Body of pancreas (tissue), 4 donors: ENCODE data around the gene GDF7. TPM values are rescaled to one million over a fixed set of nuclear protein-coding genes. Genes with fewer than 3 reads are reported as not detected.

Experiments used
- ATAC-seq: fragments of 150-250 bp; one replicate; pipeline ENCODE4 v1.9.1; 2016
- DNase-seq, 4 donors: peaks; one replicate each; pipeline ENCODE4 v3.0.0-alpha.2; 2019
- H3K27ac ChIP-seq, 4 donors: fragments of 200-600 bp; sonication (generic); 1 replicate in 3 of 4; 2 replicates in 1 of 4; pipeline versions ENCODE4 v1.5.1 to v1.6.1; 2016 to 2019; ENCODE audit warnings: mild to moderate bottlenecking in 1 of 4, mixed read lengths in 1 of 4, moderate library complexity in 1 of 4
- H3K27me3 ChIP-seq, 2 donors: fragments of 200-600 bp; sonication (generic); one replicate each; pipeline ENCODE4 v1.6.0; 2016; ENCODE audit warnings: mild to moderate bottlenecking in 1 of 2
- H3K36me3 ChIP-seq, 2 donors: fragments of 200-600 bp; sonication (generic); replicated peaks in 1 of 2; 2 replicates each; pipeline ENCODE4 v1.5.1; 2016; ENCODE audit warnings: low read depth in 2 of 2; ENCODE audit not compliant: insufficient read depth in 1 of 2
- H3K4me1 ChIP-seq: fragments of 200-600 bp; sonication (generic); one replicate; pipeline ENCODE4 v1.6.0; 2016
- H3K4me3 ChIP-seq, 2 donors: fragments of 200-600 bp; sonication (generic); 1 replicate in 1 of 2; 2 replicates in 1 of 2; pipeline ENCODE4 v1.5.1; 2016 to 2019
- H3K9me3 ChIP-seq, 3 donors: fragments of 200-600 bp; sonication (generic); 1 replicate in 2 of 3; 2 replicates in 1 of 3; pipeline ENCODE4 v1.5.1; 2016
- CTCF ChIP-seq, 7 experiments: fragments of 450-650 bp in 4 of 7; fragments of 200-600 bp in 3 of 7; sonication (generic) in 3 of 7; IDR thresholded peaks; one replicate each; pipeline ENCODE4 v1.5.1; 2016 to 2019; ENCODE audit warnings: antibody characterized with exemption in 7 of 7
- POLR2A ChIP-seq, 3 donors: fragments of 450-650 bp; IDR thresholded peaks; one replicate each; pipeline ENCODE4 v1.6.1; 2016; ENCODE audit warnings: antibody characterized with exemption in 3 of 3, mild to moderate bottlenecking in 2 of 3
- WGBS, 2 donors: methylation state at CpG; one replicate each; pipeline ENCODE4 v1.1.5; 2017; 5-methylcytosine and 5-hydroxymethylcytosine counted together
- intact Hi-C: fragments of 100-400 bp; cut with DNase I; formaldehyde crosslinking; loops from one replicate; pipeline ENCODE4 v1.15.1; 2023
- total RNA-seq, 2 donors: library from RNA; depleted of rRNA; stranded (reverse); fragments of >200 nt; gene quantifications; one replicate each; pipeline ENCODE4 v1.1.0, GENCODE V29; 2016

Gene GDF7
- total RNA-seq, 2 donors from 2014 or later = 2.0 to 7.3 TPM

DNA sequence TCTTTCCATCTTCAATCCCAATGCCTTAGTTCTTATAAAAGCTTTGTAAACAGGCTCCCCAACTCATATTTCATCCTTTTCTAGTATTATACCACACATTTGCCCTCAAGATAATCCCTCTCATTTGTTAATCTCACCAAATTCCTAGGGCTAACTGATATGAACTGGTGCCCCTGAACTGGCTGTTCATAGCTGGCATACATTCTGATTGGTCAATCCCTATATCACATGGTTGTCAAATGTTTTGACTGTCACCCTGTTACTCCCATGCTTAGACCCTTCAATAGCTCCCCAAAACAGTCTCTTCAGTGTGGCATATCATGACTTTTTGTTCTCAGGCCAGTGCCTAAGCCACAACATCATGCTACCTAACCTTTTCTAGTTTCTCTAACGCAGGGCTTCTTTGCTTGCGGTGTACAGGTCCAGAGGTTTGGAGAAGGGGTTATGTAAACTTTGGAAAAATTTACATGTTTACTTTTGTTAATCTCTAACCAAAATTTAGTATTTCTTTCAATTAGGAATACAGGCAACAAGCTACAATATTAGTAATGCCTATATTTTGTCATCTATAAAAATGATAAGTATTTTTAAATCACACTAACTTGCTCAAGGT lies 30.5 kb downstream of the GDF7 start:
- no peak for TF ChIP-seq CTCF (IDR thresholded peaks at IDR 0.05)
- TF ChIP-seq POLR2A (IDR thresholded peaks at IDR 0.05) = no peak
- WGBS, 2 donors = 90% methylated on average over 2 of the region's 2 CpGs
- peaks cover 0 to 2% of the 10 kb centered on the region in 2 donors for H3K36me3 ChIP-seq
- no peak for DNase-seq
- no peak for ATAC-seq
- H3K4me3 ChIP-seq = no peak overlapping the region
- intact Hi-C loops = no loop called here
- no peaks in the 10 kb centered on the region for H3K27me3 ChIP-seq
- no peaks in the 10 kb centered on the region for H3K4me1 ChIP-seq
- H3K27ac ChIP-seq = no peak overlapping the region
- H3K9me3 ChIP-seq = no peaks in the 10 kb centered on the region

- intact Hi-C loops = no loop called here
- DNase-seq (no peak), ATAC-seq (no peak)
- Histone ChIP-seq H3K27ac (no peak overlapping the region), H3K27me3 (no peaks in the 10 kb centered on the region), H3K4me3 (no peak overlapping the region), H3K9me3 (no peaks in the 10 kb centered on the region), H3K4me1 (no peaks in the 10 kb centered on the region), H3K36me3 (peaks cover 0 to 2% of the 10 kb centered on the region in 2 donors)
- WGBS, 2 donors = 74 to 77% methylated on average over 4 of the region's 4 CpGs
- no peak for TF ChIP-seq POLR2A (IDR thresholded peaks at IDR 0.05)
- TF ChIP-seq CTCF (IDR thresholded peaks at IDR 0.05) = no peak
Observed at GRCh38 chr2:20698916-20699613, 32.1 kb downstream of the GDF7 start.

DNA sequence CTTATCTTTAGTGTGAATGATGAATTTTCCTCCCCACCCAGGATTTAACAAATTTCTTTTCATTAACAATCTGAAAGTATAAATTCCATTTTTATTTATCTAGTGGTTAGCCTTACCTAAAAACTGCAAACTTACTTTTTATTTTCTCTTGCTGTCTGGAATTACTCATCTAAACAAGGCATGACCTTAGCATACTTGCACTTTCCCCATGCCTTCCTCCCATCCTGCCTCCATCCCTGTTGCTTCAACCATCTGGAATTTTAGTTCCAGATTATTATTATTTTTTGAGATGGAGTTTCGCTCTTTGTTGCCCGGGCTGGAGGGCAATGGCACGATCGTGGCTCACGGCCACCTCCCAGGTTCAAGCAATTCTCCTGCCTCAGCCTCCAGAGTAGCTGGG lies 35.6 kb downstream of the GDF7 start:
- ATAC-seq = no peak
- intact Hi-C loops = no loop called here

DNA sequence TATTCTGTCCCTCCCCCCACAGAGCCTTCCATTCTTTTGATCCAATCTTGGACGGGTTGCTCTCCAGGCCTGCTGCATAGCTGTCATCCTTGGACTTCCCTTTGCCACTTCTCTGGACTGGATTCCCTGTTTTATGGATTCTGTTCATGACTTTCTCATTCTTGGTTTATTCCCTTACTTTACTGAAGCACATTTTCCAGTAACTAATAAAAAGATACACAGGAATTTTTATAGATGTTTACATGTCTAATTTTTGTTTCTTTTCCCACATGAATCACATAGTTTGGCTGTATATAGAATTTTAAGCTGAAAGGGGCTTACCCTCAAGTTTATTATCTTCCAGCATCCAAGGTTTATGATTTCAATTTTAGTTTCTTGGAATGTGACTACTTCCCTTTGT lies 37.9 kb downstream of the GDF7 start:
- Histone ChIP-seq H3K27me3 (no peaks in the 10 kb centered on the region), H3K4me3 (no peak overlapping the region), H3K4me1 (no peaks in the 10 kb centered on the region), H3K27ac (no peak overlapping the region), H3K9me3 (no peaks in the 10 kb centered on the region), H3K36me3 (no peaks in the 10 kb centered on the region)
- no peak for ATAC-seq
- intact Hi-C loops = no loop called here
- WGBS, 2 donors = 89 to 100% methylated on average over 1 of the region's 1 CpG
- DNase-seq = no peak
- TF ChIP-seq POLR2A (IDR thresholded peaks at IDR 0.05) = no peak
- TF ChIP-seq CTCF (IDR thresholded peaks at IDR 0.05) = no peak

More for the DNA sequence above, 35.6 kb downstream of the GDF7 start:
- H3K4me3 ChIP-seq = no peak overlapping the region
- DNase-seq = no peak
- no peak overlapping the region for H3K27ac ChIP-seq
- 94 to 97% methylated on average over 5 of the region's 5 CpGs for WGBS, 2 donors
- peaks cover 0 to 2% of the 10 kb centered on the region in 2 donors for H3K36me3 ChIP-seq
- TF ChIP-seq CTCF (IDR thresholded peaks at IDR 0.05) (no peak), POLR2A (IDR thresholded peaks at IDR 0.05) (no peak)
- H3K4me1 ChIP-seq = no peaks in the 10 kb centered on the region
- no peaks in the 10 kb centered on the region for H3K27me3 ChIP-seq
- H3K9me3 ChIP-seq = no peaks in the 10 kb centered on the region

- Histone ChIP-seq H3K27ac (no peak overlapping the region), H3K36me3 (no peaks in the 10 kb centered on the region), H3K9me3 (no peaks in the 10 kb centered on the region), H3K27me3 (no peaks in the 10 kb centered on the region), H3K4me1 (no peaks in the 10 kb centered on the region), H3K4me3 (no peak overlapping the region)
- intact Hi-C loops = no loop called here
- ATAC-seq (no peak), DNase-seq (no peak)
- TF ChIP-seq CTCF (IDR thresholded peaks at IDR 0.05) (no peak), POLR2A (IDR thresholded peaks at IDR 0.05) (no peak)
- 96 to 100% methylated on average over 2 of the region's 2 CpGs for WGBS, 2 donors
Observed at GRCh38 chr2:20706217-20706616, 39.3 kb downstream of the GDF7 start.
